Measurements from ENCODE around the gene TRNP1.
"Not testable (repeated sequence)": the region's sequence is repeated elsewhere in the genome, so short reads cannot be mapped to it uniquely, and the experiment has no call there.

TRNP1 gene

GRCh38 chr1:26983863-26984262 is 9.6 kb upstream of the TRNP1 start:
- DNase-seq (ENCODE audit: extremely low read depth, low read depth) = no peak
- TF ChIP-seq CTCF (IDR thresholded peaks at IDR 0.05; ENCODE audit: low read depth, low read length, missing control alignments) = no peak

GRCh38 chr1:26984291-26984690 is 9.2 kb upstream of the TRNP1 start:
- H3K4me3 ChIP-seq (replicated peaks; ENCODE audit: low read depth, low read length) = no peak overlapping the region
- DNase-seq (ENCODE audit: extremely low read depth, low read depth) = no peak
- TF ChIP-seq CTCF (IDR thresholded peaks at IDR 0.05; ENCODE audit: low read depth, low read length, missing control alignments) = no peak

More at GRCh38 chr1:26983863-26984262, 9.6 kb upstream of the TRNP1 start:
- no peak overlapping the region for H3K4me3 ChIP-seq (replicated peaks; ENCODE audit: low read depth, low read length)

DNA sequence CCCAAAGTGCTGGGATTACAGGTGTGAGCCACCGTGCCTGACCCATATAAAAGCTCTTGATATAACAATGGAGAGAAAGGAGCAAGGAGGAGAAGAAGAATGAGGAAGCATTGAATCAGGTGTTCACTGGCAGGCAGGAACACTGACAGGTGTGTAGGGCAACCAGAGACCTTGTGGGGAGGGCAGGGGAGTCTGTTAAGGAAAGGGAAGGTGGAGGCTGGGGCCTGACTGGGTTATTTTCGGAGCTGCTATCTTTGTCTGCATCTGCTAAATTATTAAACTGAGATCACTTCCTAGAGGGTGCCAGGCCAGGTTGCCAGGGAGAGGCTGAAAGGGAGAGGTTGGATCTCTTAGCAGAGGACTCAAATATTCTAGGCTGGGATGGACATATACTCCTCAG is 6.8 kb upstream of the TRNP1 start:
- no peak for TF ChIP-seq CTCF (IDR thresholded peaks at IDR 0.05; ENCODE audit: low read depth, low read length, missing control alignments)
- no peak overlapping the region for H3K4me3 ChIP-seq (replicated peaks; ENCODE audit: low read depth, low read length)
- DNase-seq (ENCODE audit: extremely low read depth, low read depth) = no peak

DNA sequence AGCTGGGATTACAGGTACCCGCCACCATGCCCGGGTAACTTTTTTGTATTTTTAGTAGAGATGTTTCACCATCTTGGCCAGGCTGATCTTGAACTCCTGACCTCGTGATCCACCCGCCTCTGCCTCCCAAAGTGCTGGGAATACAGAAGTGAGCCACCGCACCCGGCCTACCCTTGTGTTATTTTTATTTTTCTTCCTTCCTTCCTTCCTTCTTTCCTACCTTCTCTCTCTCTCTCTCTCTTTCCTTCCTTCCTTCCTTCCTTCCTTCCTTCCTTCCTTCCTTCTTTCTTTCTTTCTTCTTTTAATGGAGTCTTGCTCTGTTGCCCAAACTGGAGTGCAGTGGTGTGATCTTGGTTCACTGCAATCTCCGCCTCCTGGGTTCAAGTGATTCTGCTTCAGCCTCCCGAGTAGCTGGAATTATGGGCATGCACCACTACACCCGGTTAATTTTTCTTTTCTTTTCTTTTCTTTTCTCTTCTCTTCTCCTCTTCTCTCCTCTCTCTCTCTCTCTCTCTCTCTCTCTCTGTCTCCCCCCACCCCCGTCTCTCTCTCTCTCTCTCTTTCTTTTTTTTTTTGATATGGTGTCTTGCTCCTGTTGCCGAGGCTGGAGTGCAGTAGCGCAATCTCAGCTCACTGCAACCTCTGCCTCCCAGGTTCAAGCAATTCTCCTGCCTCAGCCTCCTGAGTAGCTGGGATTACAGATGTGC is 3.9 kb upstream of the TRNP1 start:
- H3K4me3 ChIP-seq (replicated peaks; ENCODE audit: low read depth, low read length); DNase-seq (ENCODE audit: extremely low read depth, low read depth): not testable (repeated sequence)

- DNase-seq (ENCODE audit: extremely low read depth, low read depth) = peak; percentile 99
- TF ChIP-seq CTCF (IDR thresholded peaks at IDR 0.05; ENCODE audit: low read depth, low read length, missing control alignments) = no peak
- H3K4me3 ChIP-seq (replicated peaks; ENCODE audit: low read depth, low read length) = peak overlapping the region; percentile 7
These were observed 2.0 kb upstream of the TRNP1 start for GRCh38 chr1:26991310-26992116.

GRCh38 chr1:26994020-26994786 is 711 bp downstream of the TRNP1 start:
- DNase-seq (ENCODE audit: extremely low read depth, low read depth) = no peak
- no peak for TF ChIP-seq CTCF (IDR thresholded peaks at IDR 0.05; ENCODE audit: low read depth, low read length, missing control alignments)

More at GRCh38 chr1:26994020-26994786, 711 bp downstream of the TRNP1 start:
- H3K4me3 ChIP-seq (replicated peaks; ENCODE audit: low read depth, low read length) = peak overlapping the region; percentile 91

Data from HFF-Myc (cell line).